ENCODE measurements around the gene AP2A2. TPM values are rescaled to one million over a fixed set of nuclear protein-coding genes. Genes with fewer than 3 reads are reported as not detected.

Gene AP2A2
- total RNA-seq, 2 donors from 2014 or later: 79.4 to 97.7 TPM

DNA sequence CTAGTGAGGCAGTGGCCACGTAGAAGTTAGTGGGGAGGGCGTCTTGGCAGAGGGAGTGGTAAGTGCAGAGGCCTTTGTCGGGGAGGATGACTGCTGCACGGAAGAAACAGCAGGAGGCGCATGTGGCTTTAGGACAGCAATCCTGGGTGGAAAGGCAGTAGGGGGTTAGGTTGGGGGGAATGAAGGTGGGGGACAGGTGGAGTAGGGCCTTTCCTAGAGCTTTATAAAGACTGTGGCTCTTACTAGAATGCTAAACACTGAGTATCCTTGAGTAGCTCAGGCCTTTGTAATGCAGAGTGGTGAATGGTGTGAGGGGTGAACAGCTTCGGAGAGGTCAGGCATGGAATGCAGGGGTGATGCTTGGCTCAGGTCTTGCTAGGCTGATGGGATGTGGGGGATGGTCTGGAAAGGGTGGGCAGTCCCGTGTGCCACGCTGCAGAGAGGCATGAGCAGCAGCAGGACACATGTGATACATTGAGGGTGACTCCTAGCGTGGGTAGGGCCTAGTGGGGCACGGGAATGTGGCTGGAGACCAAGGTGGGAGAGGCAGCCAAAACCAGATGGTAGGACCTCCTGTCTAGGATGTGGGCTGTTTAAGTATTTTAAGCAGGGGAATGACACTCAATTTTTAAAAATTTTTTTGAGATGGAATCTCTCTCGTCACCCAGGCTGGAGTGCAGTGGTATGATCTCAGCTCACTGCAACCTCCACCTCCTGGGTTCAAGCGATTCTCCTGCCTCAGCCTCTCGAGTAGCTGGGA lies 19.2 kb downstream of the AP2A2 start:
- Mint-ChIP-seq H3K4me3 (peak overlapping the region; percentile 6), H3K27me3 (ENCODE audit: insufficient read depth) (no peaks in the 10 kb centered on the region), H3K27ac (peak overlapping the region; percentile 89), H3K9me3 (peaks cover 13% of the 10 kb centered on the region), H3K4me1 (peaks cover 49% of the 10 kb centered on the region), H3K36me3 (ENCODE audit: low read depth) (peaks cover 52% of the 10 kb centered on the region)
- 46 to 61% methylated on average over 11 to 13 of the region's 13 CpGs for WGBS, 2 experiments (ENCODE audit: insufficient coverage in 1 of 2, insufficient read length in 1 of 2)
- Histone ChIP-seq H3K9me3 (ENCODE audit: control insufficient read depth, low read length) (peaks cover 14% of the 10 kb centered on the region), H3K9ac (ENCODE audit: extremely low read depth, low read length, poor library complexity, severe bottlenecking) (no peak overlapping the region), H3K27me3 (ENCODE audit: control insufficient read depth, insufficient read depth, low read length, poor library complexity, severe bottlenecking) (no peaks in the 10 kb centered on the region), H3K36me3 (ENCODE audit: control insufficient read depth, insufficient read depth, low read length) (peaks cover 48% of the 10 kb centered on the region), H3K27ac (ENCODE audit: low read depth, low read length) (peak overlapping the region; percentile 70), H3K4me1 (ENCODE audit: control insufficient read depth, insufficient read depth, low read length) (peaks cover 15% of the 10 kb centered on the region), H3K4me3 (ENCODE audit: low read length) (no peak overlapping the region)
- peak; percentile 85 for DNase-seq
- TF ChIP-seq, protein P1, sequence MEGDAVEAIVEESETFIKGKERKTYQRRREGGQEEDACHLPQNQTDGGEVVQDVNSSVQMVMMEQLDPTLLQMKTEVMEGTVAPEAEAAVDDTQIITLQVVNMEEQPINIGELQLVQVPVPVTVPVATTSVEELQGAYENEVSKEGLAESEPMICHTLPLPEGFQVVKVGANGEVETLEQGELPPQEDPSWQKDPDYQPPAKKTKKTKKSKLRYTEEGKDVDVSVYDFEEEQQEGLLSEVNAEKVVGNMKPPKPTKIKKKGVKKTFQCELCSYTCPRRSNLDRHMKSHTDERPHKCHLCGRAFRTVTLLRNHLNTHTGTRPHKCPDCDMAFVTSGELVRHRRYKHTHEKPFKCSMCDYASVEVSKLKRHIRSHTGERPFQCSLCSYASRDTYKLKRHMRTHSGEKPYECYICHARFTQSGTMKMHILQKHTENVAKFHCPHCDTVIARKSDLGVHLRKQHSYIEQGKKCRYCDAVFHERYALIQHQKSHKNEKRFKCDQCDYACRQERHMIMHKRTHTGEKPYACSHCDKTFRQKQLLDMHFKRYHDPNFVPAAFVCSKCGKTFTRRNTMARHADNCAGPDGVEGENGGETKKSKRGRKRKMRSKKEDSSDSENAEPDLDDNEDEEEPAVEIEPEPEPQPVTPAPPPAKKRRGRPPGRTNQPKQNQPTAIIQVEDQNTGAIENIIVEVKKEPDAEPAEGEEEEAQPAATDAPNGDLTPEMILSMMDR (conservative IDR thresholded peaks at IDR 0.05): peak; percentile 55

DNA sequence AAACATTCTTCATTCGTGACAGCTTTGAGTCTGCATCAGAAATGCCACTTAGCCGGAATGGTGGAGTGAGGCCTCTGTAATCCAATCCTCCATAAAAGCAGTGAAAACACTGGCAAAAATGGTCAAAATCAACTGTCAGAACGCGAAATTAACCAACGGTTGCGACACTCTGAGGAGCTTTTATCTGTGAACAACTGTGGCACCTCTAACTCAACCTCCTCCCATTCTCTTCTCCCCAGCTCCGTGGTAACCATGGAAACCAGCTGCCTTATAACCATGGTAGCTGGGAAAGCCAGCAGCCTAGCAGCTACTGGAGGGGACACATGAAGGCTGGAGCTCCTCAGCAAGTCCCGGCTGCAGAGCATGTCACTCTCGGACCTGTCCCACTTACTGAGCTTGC lies 20.3 kb downstream of the AP2A2 start:
- Histone ChIP-seq H3K27me3 (ENCODE audit: control insufficient read depth, insufficient read depth, low read length, poor library complexity, severe bottlenecking) (no peaks in the 10 kb centered on the region), H3K9me3 (ENCODE audit: control insufficient read depth, low read length) (peaks cover 17% of the 10 kb centered on the region), H3K9ac (ENCODE audit: extremely low read depth, low read length, poor library complexity, severe bottlenecking) (no peak overlapping the region), H3K36me3 (ENCODE audit: control insufficient read depth, insufficient read depth, low read length) (peaks cover 55% of the 10 kb centered on the region), H3K4me3 (ENCODE audit: low read length) (no peak overlapping the region), H3K27ac (ENCODE audit: low read depth, low read length) (peak overlapping the region; percentile 71), H3K4me1 (ENCODE audit: control insufficient read depth, insufficient read depth, low read length) (peaks cover 10% of the 10 kb centered on the region)
- Mint-ChIP-seq H3K27ac (peak overlapping the region; percentile 66), H3K4me1 (peaks cover 40% of the 10 kb centered on the region), H3K27me3 (ENCODE audit: insufficient read depth) (no peaks in the 10 kb centered on the region), H3K9me3 (peaks cover 15% of the 10 kb centered on the region), H3K36me3 (ENCODE audit: low read depth) (peaks cover 57% of the 10 kb centered on the region), H3K4me3 (no peak overlapping the region)
- 57 to 74% methylated on average over 8 to 9 of the region's 9 CpGs for WGBS, 2 experiments (ENCODE audit: insufficient coverage in 1 of 2, insufficient read length in 1 of 2)
- DNase-seq: peak; percentile 71
- TF ChIP-seq, protein P1 (conservative IDR thresholded peaks at IDR 0.05): no peak

DNA sequence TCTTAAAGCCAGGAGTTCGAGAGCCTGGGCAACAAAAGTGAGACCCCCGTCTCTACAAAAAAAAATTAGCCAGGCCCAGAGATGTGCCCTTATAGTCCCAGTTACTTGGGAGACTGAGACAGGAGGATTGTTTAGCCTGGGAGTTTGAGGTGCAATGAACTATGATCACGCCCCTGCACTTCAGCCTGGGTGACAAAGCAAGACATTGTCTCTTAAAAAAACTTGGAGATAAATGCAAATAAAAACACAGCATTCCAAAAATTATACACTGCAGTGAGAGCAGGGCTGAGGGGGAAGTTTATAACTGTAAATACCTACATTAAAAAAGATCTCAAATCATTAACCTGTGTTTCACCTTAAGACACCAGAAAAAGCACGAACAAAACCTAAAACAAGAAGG lies 22.1 kb downstream of the AP2A2 start:
- H3K27me3 Mint-ChIP-seq (ENCODE audit: insufficient read depth): no peaks in the 10 kb centered on the region
- H3K4me3 Mint-ChIP-seq: no peak overlapping the region
- Histone ChIP-seq H3K4me3 (ENCODE audit: low read length) (no peak overlapping the region), H3K36me3 (ENCODE audit: control insufficient read depth, insufficient read depth, low read length) (peaks cover 55% of the 10 kb centered on the region), H3K27me3 (ENCODE audit: control insufficient read depth, insufficient read depth, low read length, poor library complexity, severe bottlenecking) (no peaks in the 10 kb centered on the region), H3K27ac (ENCODE audit: low read depth, low read length) (no peak overlapping the region), H3K9me3 (ENCODE audit: control insufficient read depth, low read length) (peaks cover 17% of the 10 kb centered on the region), H3K9ac (ENCODE audit: extremely low read depth, low read length, poor library complexity, severe bottlenecking) (no peak overlapping the region), H3K4me1 (ENCODE audit: control insufficient read depth, insufficient read depth, low read length) (peaks cover 2% of the 10 kb centered on the region)
- DNase-seq: no peak
- H3K9me3 Mint-ChIP-seq: peaks cover 15% of the 10 kb centered on the region
- peaks cover 41% of the 10 kb centered on the region for H3K4me1 Mint-ChIP-seq
- 98 to 100% methylated on average over 3 to 4 of the region's 4 CpGs for WGBS, 2 experiments (ENCODE audit: insufficient coverage in 1 of 2, insufficient read length in 1 of 2)
- peaks cover 59% of the 10 kb centered on the region for H3K36me3 Mint-ChIP-seq (ENCODE audit: low read depth)
- TF ChIP-seq, protein P1 (conservative IDR thresholded peaks at IDR 0.05): no peak
- H3K27ac Mint-ChIP-seq: no peak overlapping the region
